ENCODE measurements around the gene SCN10A. TPM values are rescaled to one million over a fixed set of nuclear protein-coding genes. Genes with fewer than 3 reads are reported as not detected.

SCN10A gene
- total and polyA plus RNA-seq, 2 experiments from 2014 or later, result not detected

DNA sequence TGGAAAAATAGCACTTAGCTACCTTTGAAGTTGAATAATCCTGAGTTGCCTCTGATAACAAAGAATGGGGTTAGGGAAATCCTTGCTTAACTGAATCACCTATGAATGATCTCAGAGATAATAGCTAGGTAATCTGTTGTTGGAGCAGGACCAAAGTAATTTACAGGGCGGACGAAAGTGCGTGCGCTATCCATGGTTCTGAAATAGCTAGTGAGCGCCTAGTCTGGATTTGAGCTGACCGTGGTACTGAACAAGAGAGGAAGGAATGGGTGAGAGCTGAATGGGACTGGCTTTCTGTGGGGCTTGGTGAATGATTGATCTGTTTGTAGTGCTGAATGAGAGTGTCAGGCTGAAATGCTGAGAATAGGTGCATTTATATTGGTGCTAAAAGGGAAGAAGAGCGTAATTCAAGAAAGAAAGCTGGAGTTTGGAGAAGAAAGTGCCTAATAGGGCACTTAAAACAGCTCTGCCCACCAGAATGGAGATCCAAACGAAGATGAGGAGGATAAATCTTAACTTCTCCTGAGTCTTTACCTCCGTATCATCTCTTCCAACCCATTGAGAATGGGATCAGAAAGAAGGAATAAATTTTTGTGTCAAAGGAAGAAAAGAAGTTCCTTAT, 10.1 kb downstream of the SCN10A start:
- no peak overlapping the region for H3K9ac ChIP-seq
- H3K27me3 ChIP-seq (replicated peaks; ENCODE audit: insufficient read depth), result no peaks in the 10 kb centered on the region
- H4K20me1 ChIP-seq (ENCODE audit: insufficient read depth), result no peaks in the 10 kb centered on the region
- H3K4me1 ChIP-seq (ENCODE audit: insufficient read depth), result no peaks in the 10 kb centered on the region
- no peak overlapping the region for H3K4me2 ChIP-seq (ENCODE audit: unreplicated experiment)
- H3K36me3 ChIP-seq (ENCODE audit: low read depth), result no peaks in the 10 kb centered on the region
- DNase-seq, result peak; percentile 80
- no peak overlapping the region for H2AFZ ChIP-seq
- no peaks in the 10 kb centered on the region for H3F3A ChIP-seq (ENCODE audit: insufficient read depth)
- no peaks in the 10 kb centered on the region for H3K9me3 ChIP-seq (ENCODE audit: low read depth)
- no peaks in the 10 kb centered on the region for H3K79me2 ChIP-seq (ENCODE audit: insufficient read depth)
- in situ Hi-C loops (cut with MboI), result no loop called here
- H3K9me2 ChIP-seq (ENCODE audit: insufficient read depth), result no peaks in the 10 kb centered on the region
- WGBS, 2 experiments (ENCODE audit: low coverage in 1 of 2, low lambda C conversion rate in 2 of 2, missing lambda C conversion rate in 2 of 2), result 2 to 4% methylated on average over 9 of the region's 9 CpGs
- H3K27ac ChIP-seq, result no peak overlapping the region
- TF ChIP-seq EZH2 (IDR thresholded peaks at IDR 0.05; ENCODE audit: insufficient read depth, poor library complexity, severe bottlenecking), result no peak
- TF ChIP-seq EZH2phosphoT487 (IDR thresholded peaks at IDR 0.05; ENCODE audit: insufficient read depth, low read depth), result no peak
- no peak overlapping the region for H3K4me3 ChIP-seq

- H3K27ac ChIP-seq, result no peak overlapping the region
- H3K27me3 ChIP-seq (replicated peaks; ENCODE audit: insufficient read depth), result no peaks in the 10 kb centered on the region
- no peaks in the 10 kb centered on the region for H3K36me3 ChIP-seq (ENCODE audit: low read depth)
- no peak overlapping the region for H2AFZ ChIP-seq
- no peaks in the 10 kb centered on the region for H3K9me2 ChIP-seq (ENCODE audit: insufficient read depth)
- 8 to 11% methylated on average over 1 of the region's 1 CpG for WGBS, 2 experiments (ENCODE audit: low coverage in 1 of 2, low lambda C conversion rate in 2 of 2, missing lambda C conversion rate in 2 of 2)
- H3K9me3 ChIP-seq (ENCODE audit: low read depth), result no peaks in the 10 kb centered on the region
- DNase-seq, result no peak
- H3K4me2 ChIP-seq (ENCODE audit: unreplicated experiment), result no peak overlapping the region
- TF ChIP-seq EZH2phosphoT487 (IDR thresholded peaks at IDR 0.05; ENCODE audit: insufficient read depth, low read depth) (no peak), EZH2 (IDR thresholded peaks at IDR 0.05; ENCODE audit: insufficient read depth, poor library complexity, severe bottlenecking) (no peak)
- in situ Hi-C loops (cut with MboI), result no loop called here
- H3K79me2 ChIP-seq (ENCODE audit: insufficient read depth), result no peaks in the 10 kb centered on the region
- H3K4me3 ChIP-seq, result no peak overlapping the region
- no peaks in the 10 kb centered on the region for H4K20me1 ChIP-seq (ENCODE audit: insufficient read depth)
- H3K9ac ChIP-seq, result no peak overlapping the region
- no peaks in the 10 kb centered on the region for H3K4me1 ChIP-seq (ENCODE audit: insufficient read depth)
- H3F3A ChIP-seq (ENCODE audit: insufficient read depth), result no peaks in the 10 kb centered on the region
Measured at GRCh38 chr3:38805004-38805403, 11.0 kb downstream of the SCN10A start.

- Histone ChIP-seq H3K9ac (no peak overlapping the region), H3F3A (ENCODE audit: insufficient read depth) (no peaks in the 10 kb centered on the region), H3K4me2 (ENCODE audit: unreplicated experiment) (no peak overlapping the region), H3K4me3 (no peak overlapping the region), H3K36me3 (ENCODE audit: low read depth) (no peaks in the 10 kb centered on the region), H3K27me3 (replicated peaks; ENCODE audit: insufficient read depth) (no peaks in the 10 kb centered on the region), H3K9me3 (ENCODE audit: low read depth) (no peaks in the 10 kb centered on the region), H3K4me1 (ENCODE audit: insufficient read depth) (no peaks in the 10 kb centered on the region), H2AFZ (no peak overlapping the region), H3K27ac (no peak overlapping the region), H4K20me1 (ENCODE audit: insufficient read depth) (no peaks in the 10 kb centered on the region), H3K79me2 (ENCODE audit: insufficient read depth) (no peaks in the 10 kb centered on the region), H3K9me2 (ENCODE audit: insufficient read depth) (no peaks in the 10 kb centered on the region)
- TF ChIP-seq EZH2phosphoT487 (IDR thresholded peaks at IDR 0.05; ENCODE audit: insufficient read depth, low read depth) (no peak), EZH2 (IDR thresholded peaks at IDR 0.05; ENCODE audit: insufficient read depth, poor library complexity, severe bottlenecking) (no peak)
- whole genome bisulfite sequencing, 2 experiments (ENCODE audit: low coverage in 1 of 2, low lambda C conversion rate in 2 of 2, missing lambda C conversion rate in 2 of 2), result 0 to 8% methylated on average over 1 of the region's 1 CpG
- in situ Hi-C loops (cut with MboI), result no loop called here
- DNase-seq, result no peak
Measured at GRCh38 chr3:38800511-38800910, 15.5 kb downstream of the SCN10A start.

DNA sequence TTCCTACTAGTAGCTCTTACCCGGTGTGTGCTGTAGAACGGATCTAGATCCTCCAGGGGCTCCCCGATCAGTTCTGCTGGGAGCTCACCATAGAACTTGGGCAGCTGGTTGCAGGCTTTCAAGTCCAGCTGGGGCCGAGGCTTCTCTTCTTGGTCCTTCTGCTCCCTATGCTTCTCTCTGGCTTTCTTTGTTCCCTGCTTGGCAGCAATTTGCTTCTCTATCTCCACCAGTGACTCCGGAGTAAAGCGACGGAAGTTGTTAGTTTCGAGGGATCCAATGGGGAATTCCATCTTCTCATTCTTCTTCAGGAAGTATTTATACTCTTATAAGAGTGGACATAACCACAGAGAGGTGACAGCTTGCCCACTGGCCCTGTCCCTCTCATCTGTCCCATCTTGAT, 22.3 kb downstream of the SCN10A start:
- TF ChIP-seq EZH2 (IDR thresholded peaks at IDR 0.05; ENCODE audit: insufficient read depth, poor library complexity, severe bottlenecking) (no peak), EZH2phosphoT487 (IDR thresholded peaks at IDR 0.05; ENCODE audit: insufficient read depth, low read depth) (no peak)
- H3K9me2 ChIP-seq (ENCODE audit: insufficient read depth), result no peaks in the 10 kb centered on the region
- no peak for DNase-seq
- no peaks in the 10 kb centered on the region for H3K27me3 ChIP-seq (replicated peaks; ENCODE audit: insufficient read depth)
- no peaks in the 10 kb centered on the region for H3K4me1 ChIP-seq (ENCODE audit: insufficient read depth)
- H3K9ac ChIP-seq, result no peak overlapping the region
- no peaks in the 10 kb centered on the region for H3K36me3 ChIP-seq (ENCODE audit: low read depth)
- H3K4me3 ChIP-seq, result no peak overlapping the region
- WGBS, 2 experiments (ENCODE audit: low coverage in 1 of 2, low lambda C conversion rate in 2 of 2, missing lambda C conversion rate in 2 of 2), result 43 to 45% methylated on average over 8 of the region's 8 CpGs
- in situ Hi-C loops (cut with MboI), result no loop called here
- H3K27ac ChIP-seq, result no peak overlapping the region
- no peaks in the 10 kb centered on the region for H4K20me1 ChIP-seq (ENCODE audit: insufficient read depth)
- H3K79me2 ChIP-seq (ENCODE audit: insufficient read depth), result no peaks in the 10 kb centered on the region
- H3F3A ChIP-seq (ENCODE audit: insufficient read depth), result no peaks in the 10 kb centered on the region
- no peaks in the 10 kb centered on the region for H3K9me3 ChIP-seq (ENCODE audit: low read depth)
- H3K4me2 ChIP-seq (ENCODE audit: unreplicated experiment), result no peak overlapping the region
- H2AFZ ChIP-seq, result no peak overlapping the region

- no peak overlapping the region for H3K4me3 ChIP-seq
- no peaks in the 10 kb centered on the region for H3K9me3 ChIP-seq (ENCODE audit: low read depth)
- no peak overlapping the region for H3K27ac ChIP-seq
- no peak for DNase-seq
- no peak for TF ChIP-seq EZH2 (IDR thresholded peaks at IDR 0.05; ENCODE audit: insufficient read depth, poor library complexity, severe bottlenecking)
- no peak for TF ChIP-seq EZH2phosphoT487 (IDR thresholded peaks at IDR 0.05; ENCODE audit: insufficient read depth, low read depth)
- no peak overlapping the region for H2AFZ ChIP-seq
- H3K36me3 ChIP-seq (ENCODE audit: low read depth), result no peaks in the 10 kb centered on the region
- H3K27me3 ChIP-seq (replicated peaks; ENCODE audit: insufficient read depth), result no peaks in the 10 kb centered on the region
- in situ Hi-C loops (cut with MboI), result no loop called here
- no peaks in the 10 kb centered on the region for H3K79me2 ChIP-seq (ENCODE audit: insufficient read depth)
- H3K9ac ChIP-seq, result no peak overlapping the region
- WGBS, 2 experiments (ENCODE audit: low coverage in 1 of 2, low lambda C conversion rate in 2 of 2, missing lambda C conversion rate in 2 of 2), result 0% methylated on average over 1 of the region's 1 CpG
- no peaks in the 10 kb centered on the region for H3K9me2 ChIP-seq (ENCODE audit: insufficient read depth)
- no peaks in the 10 kb centered on the region for H3F3A ChIP-seq (ENCODE audit: insufficient read depth)
- no peaks in the 10 kb centered on the region for H3K4me1 ChIP-seq (ENCODE audit: insufficient read depth)
- no peak overlapping the region for H3K4me2 ChIP-seq (ENCODE audit: unreplicated experiment)
- H4K20me1 ChIP-seq (ENCODE audit: insufficient read depth), result no peaks in the 10 kb centered on the region
Measured at GRCh38 chr3:38792983-38793382, 23.0 kb downstream of the SCN10A start.
